HepG2 (cell line): Measurements from ENCODE around the gene GPR176. TPM values are rescaled to one million over a fixed set of nuclear protein-coding genes. Genes with fewer than 3 reads are reported as not detected.

Source experiments
- ATAC-seq: fragments of 200-7000 bp; cut with Tn5 transposase; 3 replicates; pipeline ENCODE4 v1.9.1; 2020; ENCODE audit warnings: mild to moderate bottlenecking, moderate library complexity
- BruUV-seq: library from RNA; stranded (reverse); fragments of 400-500 nt; replicated peaks from 2 replicates; lab custom pipeline; 2021; lab: Mats Ljungman, UMichigan
- CTCF ChIA-PET: fragments of 300-600 bp; formaldehyde crosslinking; extraction: SDS; loops from one replicate; lab custom pipeline; 2021; ENCODE audit warnings: low total read pairs, inconsistent platforms, low intra/inter-chr PET ratio; lab: Yijun Ruan, JAX
- POLR2A ChIA-PET: fragments of 350-600 bp; sonication (Branson Sonifier 250); formaldehyde crosslinking; loops from one replicate; lab custom pipeline; 2020; ENCODE audit warnings: antibody characterized with exemption, inconsistent platforms; lab: Yijun Ruan, JAX
- DNase-seq: peaks from one replicate; pipeline ENCODE4 v3.0.0-alpha.2; 2015; ENCODE audit warnings: low spot score
- FAIRE-seq: peaks from 3 replicates; lab custom pipeline; 2011; peaks lifted over from hg19 to GRCh38; lab: Jason Lieb, UNC
- H2AFZ ChIP-seq: one replicate; pipeline ENCODE4 v1.6.1; 2011; ENCODE audit warnings: low read length, inconsistent platforms
- H3K27ac ChIP-seq: fragments of 300-600 bp; 3 replicates; pipeline ENCODE4 v1.8.0; 2011; ENCODE audit warnings: mixed run types, mild to moderate bottlenecking, mixed read lengths, low read length, inconsistent platforms; ENCODE audit not compliant: insufficient read depth; ENCODE audit errors: extremely low read length
- H3K27me3 ChIP-seq, 2 experiments: fragments of 200-600 bp in 1 of 2; 2 replicates in 1 of 2; 3 replicates in 1 of 2; pipeline versions ENCODE4 v1.6.0 to v1.8.0; 2011; ENCODE audit warnings: low read length in 2 of 2, mild to moderate bottlenecking in 2 of 2, moderate library complexity in 2 of 2, inconsistent platforms in 1 of 2; ENCODE audit not compliant: insufficient read depth in 2 of 2, control insufficient read depth in 1 of 2
- H3K36me3 ChIP-seq, 2 experiments: fragments of 200-600 bp in 1 of 2; replicated peaks in 1 of 2; 2 replicates in 1 of 2; 3 replicates in 1 of 2; pipeline versions ENCODE4 v1.5.1 to v1.8.0; 2011; ENCODE audit warnings: low read length in 2 of 2, inconsistent platforms in 1 of 2; ENCODE audit not compliant: insufficient read depth in 2 of 2, control insufficient read depth in 1 of 2
- H3K4me1 ChIP-seq: 2 replicates; pipeline ENCODE4 v1.5.1; 2012; ENCODE audit warnings: low read length, inconsistent platforms; ENCODE audit not compliant: insufficient read depth
- H3K4me2 ChIP-seq: 2 replicates; pipeline ENCODE4 v1.6.0; 2011; ENCODE audit warnings: low read depth, low read length, inconsistent platforms
- H3K4me3 ChIP-seq, 3 experiments: fragments of 200-600 bp in 1 of 3; sonication (generic), shearing (Covaris generic) in 1 of 3; replicated peaks in 1 of 3; 2 replicates each; pipeline ENCODE4 v1.5.1; 2011 to 2016; ENCODE audit warnings: low read length in 3 of 3, inconsistent platforms in 2 of 3, low read depth in 2 of 3, mild to moderate bottlenecking in 2 of 3, control low read depth in 1 of 3, mixed read lengths in 1 of 3; ENCODE audit not compliant: insufficient read depth in 1 of 3
- H3K79me2 ChIP-seq: one replicate; pipeline ENCODE4 v1.6.1; 2011; ENCODE audit warnings: low read length, inconsistent platforms; ENCODE audit not compliant: insufficient read depth
- H3K9ac ChIP-seq: 2 replicates; pipeline ENCODE4 v1.6.0; 2011; ENCODE audit warnings: mild to moderate bottlenecking, low read depth, low read length, inconsistent platforms; ENCODE audit not compliant: insufficient read depth
- H3K9me3 ChIP-seq: 2 replicates; pipeline ENCODE4 v1.5.1; 2012; ENCODE audit warnings: mild to moderate bottlenecking, low read length
- H4K20me1 ChIP-seq: 2 replicates; pipeline ENCODE4 v1.6.0; 2011; ENCODE audit warnings: inconsistent platforms, mild to moderate bottlenecking, low read length, moderate library complexity; ENCODE audit not compliant: insufficient read depth
- CEBPG ChIP-seq: IDR thresholded peaks from 2 replicates; pipeline ENCODE4 v1.6.1; 2016
- POLR2A ChIP-seq, 2 experiments: IDR thresholded peaks; 2 replicates each; pipeline ENCODE4 v1.6.1; 2011; ENCODE audit warnings: low read depth in 2 of 2, low read length in 2 of 2, mild to moderate bottlenecking in 1 of 2, moderate library complexity in 1 of 2; ENCODE audit not compliant: insufficient read depth in 1 of 2
- TBL1XR1 ChIP-seq: fragments of 150-350 bp; IDR thresholded peaks from 2 replicates; pipeline ENCODE4 v1.6.1; 2014; ENCODE audit warnings: borderline replicate concordance, low read length; ENCODE audit not compliant: partially characterized antibody
- ZNF570 ChIP-seq: sonication (generic); formaldehyde crosslinking; IDR thresholded peaks from 2 replicates; pipeline ENCODE4 v1.4.0; 2020; ENCODE audit warnings: mild to moderate bottlenecking, missing genetic modification reagents, borderline replicate concordance
- ZNF609 ChIP-seq: sonication (generic); formaldehyde crosslinking; IDR thresholded peaks from 2 replicates; pipeline ENCODE4 v1.4.0; 2020; ENCODE audit warnings: mild to moderate bottlenecking, missing genetic modification reagents, borderline replicate concordance
- ZNF768 ChIP-seq: sonication (generic); formaldehyde crosslinking; IDR thresholded peaks from 2 replicates; pipeline ENCODE4 v1.4.0; 2020; ENCODE audit warnings: missing genetic modification reagents
- WGBS: methylation state at CpG from one replicate; pipeline ENCODE4 v1.1.6; 2017; ENCODE audit warnings: low lambda C conversion rate; 5-methylcytosine and 5-hydroxymethylcytosine counted together
- in situ Hi-C: cut with HindIII; loops from 2 replicates; pipeline ENCODE4 v1.10.0; 2017; ENCODE audit warnings: low pct_unique_long_range_greater_than_20kb; ENCODE audit not compliant: extremely low pct_ligation_motif_present
- intact Hi-C: fragments of 100-400 bp; cut with micrococcal nuclease; formaldehyde crosslinking; loops from one replicate; pipeline ENCODE4 v1.10.0; 2022; ENCODE audit not compliant: unreplicated experiment
- polyA plus RNA-seq, 8 experiments: library from polyadenylated mRNA; depleted of rRNA in 3 of 8; stranded (reverse) in 7 of 8; unstranded in 1 of 8; fragments of >200 nt; fragmentation: Illumina TruSeq in 4 of 8; extraction: Trizol in 4 of 8; gene quantifications; 2 replicates each; pipeline versions ENCODE4 v1.2.1 to v1.2.3, GENCODE V29; 2011 to 2016; ENCODE audit warnings: low read depth in 4 of 8, missing spikeins in 1 of 8, mixed read lengths in 1 of 8; ENCODE audit not compliant: insufficient read depth in 1 of 8
- total RNA-seq, 5 experiments: library from RNA; depleted of rRNA; stranded (reverse); fragments of >200 nt; fragmentation: Illumina TruSeq; extraction: Trizol; gene quantifications; 2 replicates each; pipeline ENCODE4 v1.2.3, GENCODE V29; 2016; ENCODE audit warnings: low read depth in 1 of 5

GPR176 gene
- total and polyA plus RNA-seq, 2 of the 13 experiments (the other 11 are each of a cell fraction or from before 2014, with no cell fraction given): 0.11 to 0.20 TPM

GRCh38 chr15:39797407-39797806 is 122.7 kb downstream of the GPR176 start (continued):
- TF ChIP-seq ZNF609 (no peak), ZNF570 (no peak), ZNF768 (CRISPR knock-in tag) (no peak)
- TF ChIP-seq, all 625 proteins: peak for 0

GRCh38 chr15:39796601-39797000 is 123.5 kb downstream of the GPR176 start:
- Histone ChIP-seq H2AFZ (no peak overlapping the region), H3K79me2 (no peaks in the 10 kb centered on the region), H3K4me2 (no peak overlapping the region), H3K9ac (no peak overlapping the region), H3K9me3 (no peaks in the 10 kb centered on the region), H3K36me3 (no peaks in the 10 kb centered on the region), H4K20me1 (no peaks in the 10 kb centered on the region), H3K27me3 (0 out of 5 replicates have a peak, but pooled peaks cover 0 to 7% of the 10 kb centered on the region in 2 experiments), H3K4me3 (no peak overlapping the region), H3K4me1 (no peaks in the 10 kb centered on the region), H3K27ac (no peak overlapping the region)
- intact Hi-C loops: no loop called here
- CTCF ChIA-PET: no interaction called here
- TF ChIP-seq TBL1XR1 (no peak), POLR2A (IDR thresholded peaks at IDR 0.05; ENCODE audit: insufficient read depth in 1 of 2, low read depth in 2 of 2, low read length in 2 of 2) (no peak), CEBPG (no peak)
- no peak for DNase-seq
- POLR2A ChIA-PET: no interaction called here
- ATAC-seq: no peak
- FAIRE-seq: no peak
- BruUV-seq: no TSS peak
- in situ Hi-C loops: no loop called here
- 23% methylated on average over 5 of the region's 5 CpGs for WGBS
